IMR-90 (cell line): ENCODE measurements around the gene ANKRD13B. TPM values are rescaled to one million over a fixed set of nuclear protein-coding genes. Genes with fewer than 3 reads are reported as not detected.

ENCODE experiments used
- ATAC-seq: fragments of 200-7000 bp; cut with Tn5 transposase; 2 replicates; pipeline ENCODE4 v1.9.1; 2020; ENCODE audit warnings: low read depth, mild to moderate bottlenecking, moderate library complexity
- BruUV-seq: library from RNA; stranded (reverse); fragments of 400-500 nt; replicated peaks from 2 replicates; lab custom pipeline; 2021; lab: Mats Ljungman, UMichigan
- CTCF ChIA-PET: fragments of 300-600 bp; formaldehyde crosslinking; extraction: SDS; loops from one replicate; lab custom pipeline; 2021; ENCODE audit warnings: antibody characterized with exemption; lab: Yijun Ruan, JAX
- POLR2A ChIA-PET: fragments of 300-600 bp; sonication (Branson Sonifier 250); formaldehyde crosslinking; loops from one replicate; lab custom pipeline; 2022; ENCODE audit warnings: antibody characterized with exemption; ENCODE audit not compliant: unreplicated experiment; lab: Charles Lee
- DNase-seq: peaks from one replicate; pipeline ENCODE4 v3.0.0; 2013
- H2AFZ ChIP-seq: replicated peaks from 2 replicates; pipeline ENCODE3; 2013; ENCODE audit warnings: low read length, mild to moderate bottlenecking; ENCODE audit not compliant: poor library complexity
- H2AK5ac ChIP-seq: 2 replicates; pipeline ENCODE4 v1.6.1; 2013; ENCODE audit warnings: low read depth, low read length, inconsistent platforms
- H2AK9ac ChIP-seq: replicated peaks from 2 replicates; pipeline ENCODE3; 2013; ENCODE audit warnings: mild to moderate bottlenecking, low read depth, low read length, moderate library complexity; ENCODE audit not compliant: poor library complexity
- H2BK120ac ChIP-seq: 2 replicates; pipeline ENCODE4 v1.6.1; 2013; ENCODE audit warnings: low read depth, low read length, inconsistent platforms
- H2BK15ac ChIP-seq: 3 replicates; pipeline ENCODE4 v1.6.1; 2013; ENCODE audit warnings: low read depth, low read length, inconsistent platforms
- H2BK20ac ChIP-seq: 2 replicates; pipeline ENCODE4 v1.6.1; 2013; ENCODE audit warnings: low read depth, mild to moderate bottlenecking, inconsistent platforms, low read length, moderate library complexity
- H2BK5ac ChIP-seq: 2 replicates; pipeline ENCODE4 v1.6.1; 2013; ENCODE audit warnings: mild to moderate bottlenecking, low read depth, low read length, inconsistent platforms; ENCODE audit not compliant: poor library complexity, severe bottlenecking
- H3K14ac ChIP-seq: replicated peaks from 2 replicates; pipeline ENCODE4 v1.6.1; 2013; ENCODE audit warnings: low read depth, low read length, inconsistent platforms
- H3K18ac ChIP-seq: 2 replicates; pipeline ENCODE4 v1.6.1; 2013; ENCODE audit warnings: low read depth, low read length, control low read depth
- H3K23ac ChIP-seq: 2 replicates; pipeline ENCODE4 v1.6.1; 2013; ENCODE audit warnings: low read depth, low read length, inconsistent platforms
- H3K27ac ChIP-seq: 2 replicates; pipeline ENCODE4 v1.5.1; 2013; ENCODE audit warnings: mild to moderate bottlenecking, control low read depth, low read length; ENCODE audit not compliant: insufficient read depth
- H3K27me3 ChIP-seq: 2 replicates; pipeline ENCODE4 v1.6.1; 2013; ENCODE audit warnings: low read length; ENCODE audit not compliant: control insufficient read depth, insufficient read depth
- H3K36me3 ChIP-seq: 2 replicates; pipeline ENCODE4 v1.6.1; 2013; ENCODE audit warnings: low read length, mixed read lengths; ENCODE audit not compliant: control insufficient read depth, insufficient read depth
- H3K4ac ChIP-seq: 2 replicates; pipeline ENCODE4 v1.6.1; 2013; ENCODE audit warnings: low read depth, low read length, inconsistent platforms
- H3K4me1 ChIP-seq: 2 replicates; pipeline ENCODE4 v1.6.1; 2013; ENCODE audit warnings: low read length, mixed read lengths; ENCODE audit not compliant: control insufficient read depth, insufficient read depth
- H3K4me2 ChIP-seq: 2 replicates; pipeline ENCODE4 v1.6.1; 2013; ENCODE audit warnings: low read depth, mild to moderate bottlenecking, control low read depth, low read length, moderate library complexity
- H3K4me3 ChIP-seq: 2 replicates; pipeline ENCODE4 v1.5.1; 2013; ENCODE audit warnings: low read depth, mild to moderate bottlenecking, control low read depth, low read length, moderate library complexity; ENCODE audit not compliant: insufficient read depth
- H3K56ac ChIP-seq: 2 replicates; pipeline ENCODE4 v1.6.1; 2013; ENCODE audit warnings: low read length, inconsistent platforms; ENCODE audit not compliant: insufficient read depth; ENCODE audit errors: extremely low read depth
- H3K79me1 ChIP-seq, 2 experiments: 2 replicates each; pipeline ENCODE4 v1.6.1; 2013; ENCODE audit warnings: low read length in 2 of 2, inconsistent platforms in 1 of 2, low read depth in 1 of 2
- H3K9ac ChIP-seq: 2 replicates; pipeline ENCODE4 v1.6.1; 2013; ENCODE audit warnings: low read depth, low read length, control low read depth
- H3K9me1 ChIP-seq: 2 replicates; pipeline ENCODE4 v1.6.1; 2013; ENCODE audit warnings: low read length, inconsistent platforms; ENCODE audit not compliant: insufficient read depth
- H3K9me3 ChIP-seq: 2 replicates; pipeline ENCODE4 v1.6.1; 2013; ENCODE audit warnings: low read length; ENCODE audit not compliant: control insufficient read depth, insufficient read depth
- H4K20me1 ChIP-seq: 2 replicates; pipeline ENCODE4 v1.6.1; 2013; ENCODE audit warnings: low read length, inconsistent platforms; ENCODE audit not compliant: insufficient read depth
- H4K5ac ChIP-seq: 2 replicates; pipeline ENCODE4 v1.6.1; 2013; ENCODE audit warnings: mild to moderate bottlenecking, low read depth, low read length, control low read depth
- H4K8ac ChIP-seq, 2 experiments: 2 replicates each; pipeline ENCODE4 v1.6.1; 2013; ENCODE audit warnings: low read depth in 2 of 2, low read length in 2 of 2, control low read depth in 1 of 2, inconsistent platforms in 1 of 2
- H4K91ac ChIP-seq: 2 replicates; pipeline ENCODE4 v1.6.1; 2013; ENCODE audit warnings: low read depth, low read length, inconsistent platforms; ENCODE audit not compliant: insufficient read depth
- MAZ ChIP-seq: IDR thresholded peaks from 2 replicates; pipeline ENCODE4 v1.6.1; 2012; ENCODE audit warnings: low read depth, mild to moderate bottlenecking, low read length, improper control_type of control experiment, moderate library complexity, borderline replicate concordance
- dilution Hi-C: fragments of 300-500 bp; cut with HindIII; formaldehyde crosslinking; loops from one replicate; pipeline ENCODE4 v1.14.3; 2018; ENCODE audit warnings: low sequenced_read_pairs; ENCODE audit not compliant: unreplicated experiment
- in situ Hi-C: fragments of 300-500 bp; cut with MboI; formaldehyde crosslinking; loops from 3 replicates; pipeline ENCODE4 v1.14.3; 2019; ENCODE audit warnings: low sequenced_read_pairs, inconsistent platforms, mixed read lengths
- intact Hi-C: fragments of 100-400 bp; cut with micrococcal nuclease; formaldehyde crosslinking; loops from 2 replicates; pipeline ENCODE4 v1.10.0; 2022
- polyA plus RNA-seq, 3 experiments: library from polyadenylated mRNA; depleted of rRNA; stranded (reverse); fragments of >200 nt; gene quantifications; 2 replicates each; pipeline ENCODE4 v1.2.3, GENCODE V29; 2012; ENCODE audit warnings: low replicate concordance in 1 of 3
- total RNA-seq: library from RNA; depleted of rRNA; stranded (reverse); fragments of >200 nt; gene quantifications from 2 replicates; pipeline ENCODE4 v1.2.3, GENCODE V29; 2012

Gene ANKRD13B
- total and polyA plus RNA-seq, 2 of the 4 experiments (the other 2 are of a cell fraction): 0.90 to 4.0 TPM

- no peak overlapping the region for H3K4ac ChIP-seq
- no peak overlapping the region for H3K23ac ChIP-seq
- H3K4me1 ChIP-seq: peaks cover 4% of the 10 kb centered on the region; the same call in 1 of the 2 replicates
- BruUV-seq: no TSS peak
- H3K79me1 ChIP-seq: no peaks in the 10 kb centered on the region; a peak in 2 of 4 replicates
- H3K4me3 ChIP-seq: no peak overlapping the region
- no peak overlapping the region for H2AFZ ChIP-seq
- ChIA-PET CTCF (interaction anchor here (1.4 kb wide), 1 partner anchor 122 kb away, joined by 3 read pairs; no protein-coding TSS in a partner anchor), POLR2A (no interaction called here)
- no peak overlapping the region for H3K27ac ChIP-seq
- dilution Hi-C loops: no loop called here
- H2BK120ac ChIP-seq: no peak overlapping the region
- no peak for TF ChIP-seq MAZ
- H4K91ac ChIP-seq: no peak overlapping the region
- H3K36me3 ChIP-seq: peaks cover 9% of the 10 kb centered on the region
- no peak overlapping the region for H2AK9ac ChIP-seq
- intact Hi-C loops: no loop called here
- no peak overlapping the region for H3K4me2 ChIP-seq
- no peak overlapping the region for H2AK5ac ChIP-seq
- no peak overlapping the region for H4K5ac ChIP-seq
- H2BK5ac ChIP-seq: no peak overlapping the region
- no peak overlapping the region for H3K9ac ChIP-seq
- H4K8ac ChIP-seq: no peak overlapping the region
- in situ Hi-C loops: no loop called here
- no peak overlapping the region for H3K18ac ChIP-seq
- peaks cover 4% of the 10 kb centered on the region for H3K9me1 ChIP-seq
- H3K27me3 ChIP-seq: no peaks in the 10 kb centered on the region
- H2BK15ac ChIP-seq: no peak overlapping the region
- no peak for DNase-seq
- no peak for ATAC-seq
- H3K56ac ChIP-seq: no peak overlapping the region
- H4K20me1 ChIP-seq: no peaks in the 10 kb centered on the region
- H3K9me3 ChIP-seq: no peaks in the 10 kb centered on the region
- H2BK20ac ChIP-seq: no peak overlapping the region
- no peak overlapping the region for H3K14ac ChIP-seq
These were observed 60.0 kb downstream of the ANKRD13B start for GRCh38 chr17:29652976-29653375.
